EL (cell line): Measurements from ENCODE around the gene ZBTB7C.

Experiments used
- DNase-seq: peaks from one replicate; pipeline ENCODE4 v3.0.0-alpha.2; 2016

Gene ZBTB7C

DNA sequence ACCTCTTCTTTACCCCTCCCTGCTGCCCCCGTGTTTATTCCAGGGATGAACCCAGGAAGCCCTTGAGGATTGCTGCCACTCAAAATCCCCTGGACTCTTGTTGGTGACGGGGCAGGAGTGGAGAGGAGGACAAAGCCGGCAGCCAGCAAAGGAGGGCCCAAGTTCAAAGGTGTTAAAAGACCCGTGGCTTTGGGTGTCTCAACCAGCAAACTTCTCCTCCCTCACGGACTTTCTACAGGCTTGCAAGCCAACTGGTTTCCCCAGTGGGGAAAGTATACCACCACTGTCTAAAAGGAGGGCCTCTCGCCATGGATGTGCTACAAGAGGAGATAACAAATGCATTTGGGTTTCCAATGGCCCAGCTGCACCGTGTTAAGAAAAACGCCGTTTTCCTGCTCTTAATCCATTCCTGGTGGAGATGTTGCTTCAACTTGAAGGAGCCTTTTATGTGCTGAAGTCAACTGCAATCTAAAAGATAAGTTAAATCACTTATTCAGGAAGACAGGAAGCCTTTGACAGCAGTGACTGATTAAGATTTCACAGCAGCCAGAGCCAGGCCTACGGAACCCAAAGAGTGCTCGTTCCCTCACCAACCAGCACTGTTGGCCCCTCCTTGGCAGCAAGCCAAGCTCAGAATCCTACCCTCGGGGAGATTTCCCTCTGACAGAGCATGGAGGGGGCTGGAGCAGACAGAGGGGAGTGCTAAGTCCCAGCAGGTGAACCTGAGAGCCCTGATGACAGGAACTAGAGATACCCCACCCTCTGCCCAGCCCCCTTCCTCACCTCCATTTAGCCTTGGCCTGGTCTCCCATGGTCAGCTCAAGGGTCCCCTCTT, 57.8 kb downstream of the ZBTB7C start:
- no peak for DNase-seq

DNA sequence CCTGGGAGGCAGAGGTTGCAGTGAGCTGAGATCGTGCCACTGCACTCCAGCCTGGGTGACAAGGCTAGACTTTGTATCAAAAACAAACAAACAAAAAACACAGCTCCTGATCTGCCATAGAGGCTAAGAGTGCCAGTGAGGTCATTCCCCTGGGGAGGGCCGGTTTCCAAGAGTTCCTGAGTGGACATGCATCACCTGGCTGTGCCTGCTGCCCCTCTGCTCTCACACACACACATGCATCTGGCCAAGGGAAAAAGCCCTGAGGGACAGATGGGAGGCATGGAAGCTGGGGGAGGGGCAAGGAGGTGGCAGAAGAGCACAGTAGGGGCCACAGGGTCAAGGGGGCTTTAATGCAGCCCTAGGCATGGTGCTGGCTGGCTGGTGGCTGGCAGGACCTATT, 60.4 kb downstream of the ZBTB7C start:
- no peak for DNase-seq

GRCh38 chr18:48347756-48348326, 61.3 kb downstream of the ZBTB7C start:
- no peak for DNase-seq

DNA sequence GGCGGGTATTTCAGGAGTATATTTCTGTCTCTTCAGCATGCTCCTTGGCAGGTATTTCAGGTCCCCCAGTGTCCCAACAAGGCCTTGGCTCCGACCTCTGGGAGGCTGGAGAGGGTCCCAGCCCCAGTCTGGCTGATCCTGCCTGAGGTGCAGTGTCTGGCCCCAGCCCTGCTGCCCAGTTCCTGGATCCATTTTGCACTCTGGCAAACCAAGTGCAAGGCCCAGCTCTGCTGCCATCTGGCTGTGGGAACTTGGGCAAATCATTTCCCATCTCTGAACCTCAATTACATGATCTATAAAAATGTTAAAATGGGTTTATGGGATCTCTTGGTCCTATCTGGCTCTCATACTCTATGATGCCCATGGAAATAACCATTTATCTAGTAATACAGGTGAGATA, 63.6 kb downstream of the ZBTB7C start:
- DNase-seq = peak; percentile 29

- no peak for DNase-seq
Observed at GRCh38 chr18:48342581-48342980, 66.6 kb downstream of the ZBTB7C start.

DNA sequence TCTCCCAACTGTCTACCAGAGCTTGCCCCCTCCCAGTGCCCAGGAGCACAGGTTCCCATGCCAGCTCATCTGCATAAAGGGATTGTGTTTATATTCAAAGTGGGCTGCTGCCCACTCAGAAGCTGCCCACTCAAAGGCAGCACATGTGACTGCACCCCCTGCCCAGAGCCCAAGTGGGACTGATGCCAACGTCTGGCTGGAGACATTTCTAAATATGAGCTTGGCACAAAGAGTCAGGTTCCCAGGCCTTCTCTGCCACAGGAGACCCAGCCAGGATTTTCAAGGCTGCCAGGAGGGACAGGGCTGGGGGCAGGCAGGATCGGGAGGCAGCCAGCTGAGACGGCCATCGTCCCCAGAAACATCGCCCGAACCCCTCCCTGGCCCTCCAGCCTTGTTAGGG, 67.1 kb downstream of the ZBTB7C start:
- no peak for DNase-seq

- no peak for DNase-seq
Observed at GRCh38 chr18:48340560-48340959, 68.6 kb downstream of the ZBTB7C start.

DNA sequence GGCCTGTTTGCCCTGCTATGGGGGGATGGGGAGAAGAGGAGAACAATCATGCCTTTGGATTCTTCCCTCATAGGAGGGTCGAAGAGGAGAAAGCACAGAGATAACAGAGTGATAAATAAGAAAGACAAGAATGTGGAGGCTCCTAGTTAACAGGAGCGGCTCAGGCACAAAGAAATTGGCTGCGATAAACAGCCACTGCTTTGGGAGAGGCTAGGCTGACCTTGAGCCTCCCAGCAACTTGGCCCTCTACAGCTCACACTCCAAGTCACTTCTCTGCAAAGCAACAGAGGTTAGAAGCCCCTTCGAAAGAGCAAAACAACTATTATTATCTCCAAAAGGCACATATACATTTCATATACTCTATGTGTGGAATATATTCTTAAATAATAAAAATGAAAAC, 69.5 kb downstream of the ZBTB7C start:
- no peak for DNase-seq

- no peak for DNase-seq
Observed at GRCh38 chr18:48338915-48339314, 70.3 kb downstream of the ZBTB7C start.

GRCh38 chr18:48337053-48337452, 72.1 kb downstream of the ZBTB7C start:
- DNase-seq = no peak

- DNase-seq = no peak
Observed at GRCh38 chr18:48336332-48336731, 72.9 kb downstream of the ZBTB7C start.

DNA sequence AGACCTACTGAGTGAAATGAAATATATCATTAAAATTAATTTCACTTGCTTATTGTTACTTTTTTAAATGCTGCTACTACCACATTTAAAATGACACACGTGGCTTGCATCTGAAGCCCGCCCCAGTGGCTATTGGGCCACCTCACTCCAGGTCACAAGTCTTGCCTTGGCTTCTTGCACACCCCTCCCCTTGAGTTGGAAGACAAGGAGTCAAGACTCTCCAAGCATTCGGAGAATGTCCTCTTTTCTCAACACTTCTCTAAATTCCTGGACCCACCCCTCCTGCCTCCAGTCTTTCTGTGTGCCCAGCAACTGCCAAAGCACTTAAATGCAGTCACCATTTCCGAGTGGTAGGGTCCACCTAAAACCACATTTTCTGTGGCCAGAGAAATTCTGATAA, 73.4 kb downstream of the ZBTB7C start:
- DNase-seq = no peak

GRCh38 chr18:48334845-48335244, 74.3 kb downstream of the ZBTB7C start:
- DNase-seq = no peak

GRCh38 chr18:48333563-48333962, 75.6 kb downstream of the ZBTB7C start:
- no peak for DNase-seq

DNA sequence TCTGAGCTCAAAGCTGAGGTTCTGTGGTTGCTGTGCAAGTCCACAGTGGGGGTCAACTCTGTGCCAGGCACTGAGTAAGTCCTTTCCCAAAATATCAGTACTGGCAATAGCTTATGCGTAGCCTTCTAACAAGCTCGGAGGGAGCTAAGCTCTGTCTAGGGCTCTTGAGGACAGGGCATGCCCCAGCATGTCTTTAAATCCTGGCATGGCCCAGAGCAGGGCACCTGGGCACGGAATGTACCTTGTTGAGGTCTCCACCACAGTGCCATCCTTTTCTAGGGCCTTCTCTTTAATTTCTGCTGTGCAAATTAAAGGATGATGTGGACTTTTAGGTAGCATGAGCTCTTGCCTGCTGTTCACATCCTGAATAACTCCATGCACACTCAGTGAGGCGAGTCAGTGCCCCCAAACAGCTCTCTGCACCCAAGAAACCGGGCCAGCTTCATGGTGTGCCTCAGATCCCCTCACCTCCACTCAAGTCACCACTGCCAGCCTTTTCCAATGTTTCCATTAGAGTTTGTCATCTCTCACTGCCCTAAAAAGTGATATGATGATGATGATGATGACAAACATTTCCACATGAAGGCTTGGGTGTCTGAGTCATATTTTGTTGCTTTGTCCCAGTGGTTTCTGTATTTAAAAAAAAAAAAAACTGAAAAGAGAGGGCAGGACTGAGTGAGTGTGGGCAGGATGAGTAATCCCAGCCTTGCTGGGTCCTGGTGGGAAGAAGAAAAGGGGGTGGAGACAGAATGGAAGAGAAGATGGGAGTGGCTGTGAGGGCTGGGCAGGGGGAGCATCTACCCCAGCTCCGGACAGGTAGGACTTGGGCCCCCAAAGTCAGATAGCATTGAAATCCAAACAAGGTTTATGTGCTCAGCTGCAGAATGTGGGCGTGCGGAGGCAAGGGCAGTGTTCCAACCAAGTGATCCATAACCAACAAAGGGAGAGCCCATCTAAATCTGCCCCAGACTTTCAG, 78.9 kb downstream of the ZBTB7C start:
- DNase-seq = peak; percentile 86

DNA sequence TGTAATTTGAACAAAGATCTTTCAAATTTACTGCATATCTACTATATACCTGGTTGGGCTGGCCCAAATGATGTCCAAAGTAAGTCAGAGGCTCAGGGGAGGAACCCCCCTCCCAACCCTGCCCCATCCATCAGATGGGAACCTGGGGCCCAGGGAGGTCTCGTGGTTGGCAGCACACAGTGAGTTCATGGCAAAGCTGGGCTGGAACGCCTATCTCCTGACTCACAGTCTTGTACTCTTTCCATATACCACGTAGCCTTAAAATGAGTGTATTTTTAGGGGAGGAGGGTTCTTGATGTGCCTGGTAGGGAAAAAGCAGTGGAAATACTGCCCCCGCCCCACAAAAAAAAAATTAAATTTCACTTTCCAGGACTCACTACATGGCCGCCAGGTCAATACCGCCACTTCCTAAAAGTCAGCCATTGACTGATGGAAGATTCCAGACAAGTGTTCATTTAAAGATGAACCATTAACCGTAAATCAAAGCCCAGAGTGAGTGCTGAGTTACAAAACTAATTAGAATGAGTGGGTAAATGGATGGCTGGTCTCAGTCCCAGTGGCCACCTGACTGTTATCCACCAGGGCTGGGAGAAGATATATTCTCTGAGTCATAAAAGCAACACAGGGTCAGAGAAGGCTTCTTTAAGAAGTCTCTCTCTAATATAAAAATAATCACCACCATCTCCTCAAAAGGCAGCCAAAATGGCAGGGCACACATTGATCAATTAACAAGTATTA, 80.5 kb downstream of the ZBTB7C start:
- DNase-seq = peak; percentile 79

DNA sequence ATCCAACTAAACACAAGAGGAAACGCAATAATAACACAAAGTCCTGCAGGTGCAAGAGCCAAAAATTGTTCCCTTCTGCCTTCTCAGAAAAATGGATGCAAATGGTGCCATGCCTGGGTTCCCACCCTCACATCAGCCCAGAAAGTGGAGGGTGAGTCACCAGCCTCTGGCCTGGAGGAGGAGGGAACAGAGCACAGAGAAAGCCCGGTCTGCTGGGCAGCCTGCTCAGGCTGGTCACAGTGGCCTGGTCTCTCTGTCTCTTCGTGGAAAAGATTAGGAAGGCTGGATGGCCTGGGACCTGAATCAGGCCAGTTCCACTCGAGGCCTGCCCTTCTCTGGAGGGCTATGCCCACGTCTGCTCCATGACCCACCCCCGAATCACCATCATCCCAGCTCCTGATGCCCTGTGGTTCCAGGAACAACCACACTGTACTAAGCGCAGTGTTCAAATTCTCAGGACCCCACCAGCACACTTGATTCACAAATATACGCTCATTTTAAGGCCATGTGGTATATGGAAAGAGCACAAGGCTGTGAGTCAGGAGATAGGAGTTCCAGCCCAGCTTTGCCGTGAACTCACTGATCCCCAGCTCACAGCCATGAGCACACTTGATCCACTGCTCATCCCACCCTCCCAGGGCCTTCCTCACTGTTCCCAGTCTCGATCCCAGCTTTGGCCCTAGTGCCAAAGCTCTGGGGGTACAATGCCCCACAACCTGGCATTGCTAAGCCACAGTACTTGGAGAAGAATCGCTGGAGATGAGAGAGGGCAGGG, 82.1 kb downstream of the ZBTB7C start:
- DNase-seq = peak; percentile 69

- DNase-seq = no peak
Observed at GRCh38 chr18:48325115-48325665, 84.0 kb downstream of the ZBTB7C start.

- no peak for DNase-seq
Observed at GRCh38 chr18:48324651-48325050, 84.5 kb downstream of the ZBTB7C start.

DNA sequence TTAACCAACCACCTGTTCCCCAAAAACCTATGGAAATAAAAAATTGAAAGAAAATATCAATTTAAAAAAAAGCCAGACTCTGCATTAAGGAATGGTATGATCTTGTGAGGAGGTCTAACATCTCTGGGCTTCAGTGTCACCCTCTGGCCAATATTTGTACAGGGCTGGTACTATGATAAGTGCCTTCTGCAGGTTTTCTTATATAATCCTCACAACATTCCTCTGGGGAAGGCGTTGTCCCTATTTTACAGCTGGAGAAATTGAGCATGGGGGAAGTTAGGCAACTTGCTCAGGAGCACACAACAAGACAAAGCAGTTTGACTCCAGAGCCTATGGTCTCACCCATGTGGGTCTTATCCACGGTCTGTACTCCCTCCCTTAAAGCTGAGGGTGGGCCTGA, 86.0 kb downstream of the ZBTB7C start:
- DNase-seq = no peak

- DNase-seq = no peak
Observed at GRCh38 chr18:48321536-48321935, 87.6 kb downstream of the ZBTB7C start.

- no peak for DNase-seq
Observed at GRCh38 chr18:48321121-48321520, 88.1 kb downstream of the ZBTB7C start.
